ENCODE data around the gene WNT1. TPM values are rescaled to one million over a fixed set of nuclear protein-coding genes. Genes with fewer than 3 reads are reported as not detected.

The WNT1 gene
- polyA plus RNA-seq, 3 donors: 0.33 TPM; not detected in 2

DNA sequence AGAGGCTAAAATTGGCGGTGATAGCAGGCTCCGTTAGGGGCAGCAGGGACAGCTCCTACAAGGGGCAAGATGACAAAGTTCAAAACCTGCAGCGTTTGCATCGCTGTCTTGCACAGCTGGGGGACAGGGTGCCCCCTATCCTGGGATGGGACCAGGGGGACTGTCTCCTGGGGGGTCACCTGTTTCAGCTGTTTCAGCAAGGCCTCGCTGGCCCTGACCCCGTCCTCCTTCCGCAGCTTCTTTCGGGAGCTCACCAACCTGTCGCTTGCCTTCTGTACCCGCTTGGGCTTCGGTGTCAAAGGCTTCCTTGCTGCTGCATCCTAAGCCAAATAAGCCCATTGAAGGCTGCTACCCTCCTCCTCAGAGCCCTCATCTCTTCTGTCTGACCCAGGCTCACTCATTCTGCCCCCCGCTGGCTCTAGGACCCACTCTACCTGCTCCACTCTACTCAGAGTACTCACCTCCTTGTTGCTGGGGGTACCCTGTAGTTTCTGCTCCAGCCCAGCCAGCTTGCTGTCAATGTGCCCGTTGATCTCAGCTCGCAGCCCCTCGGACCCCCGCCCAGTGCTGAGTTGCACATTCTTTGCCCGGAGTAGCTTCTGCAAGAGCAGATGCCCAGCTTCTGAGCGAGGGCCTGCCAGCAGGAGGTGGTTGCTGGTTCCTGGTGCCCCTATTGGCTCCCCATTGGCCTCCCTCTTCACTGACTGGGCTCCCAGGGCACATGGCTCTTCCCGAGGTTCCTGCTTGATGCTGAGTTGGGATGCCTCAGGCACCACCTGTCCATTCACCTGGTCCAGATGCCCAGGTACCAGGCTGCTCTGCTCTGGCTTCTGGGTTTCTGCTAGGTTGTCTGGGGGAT lies 52.8 kb downstream of the WNT1 start:
- Histone ChIP-seq H3K27me3 (ENCODE audit: control insufficient read depth in 2 of 2, insufficient read depth in 2 of 2, low read length in 2 of 2) (no peaks in the 10 kb centered on the region), H4K20me1 (ENCODE audit: insufficient read depth, low read length) (peaks cover 94% of the 10 kb centered on the region), H3K4me1 (ENCODE audit: control insufficient read depth in 1 of 2, insufficient read depth in 2 of 2, low read length in 2 of 2) (no peaks in the 10 kb centered on the region), H3K27ac (ENCODE audit: low read depth in 1 of 2, low read length in 2 of 2) (no peak overlapping the region), H2AFZ (ENCODE audit: insufficient read depth, low read depth, low read length, poor library complexity, severe bottlenecking) (no peak overlapping the region), H3K4me2 (replicated peaks; ENCODE audit: extremely low read depth, low read length, poor library complexity, severe bottlenecking) (no peak overlapping the region), H3K36me3 (replicated peaks in 1 of 2; ENCODE audit: control insufficient read depth in 1 of 2, insufficient read depth in 2 of 2, low read length in 2 of 2) (peaks cover 93 to 100% of the 10 kb centered on the region in 2 donors), H3K9ac (ENCODE audit: insufficient read depth, low read length, poor library complexity, severe bottlenecking) (no peak overlapping the region), H3K79me2 (ENCODE audit: insufficient read depth, low read length) (peaks cover 10% of the 10 kb centered on the region), H3K9me3 (replicated peaks in 1 of 2; ENCODE audit: control insufficient read depth in 1 of 2, insufficient read depth in 1 of 2, low read length in 2 of 2) (no peaks in the 10 kb centered on the region), H3K4me3 (replicated peaks in 1 of 3; ENCODE audit: low read depth in 2 of 3, low read length in 3 of 3) (no peak overlapping the region)
- Mint-ChIP-seq H3K27ac (peak overlapping the region in 3 of 7 donors; percentile 20 to 63 (median 36)), H3K9me3 (no peaks in the 10 kb centered on the region), H3K4me3 (no peak overlapping the region), H3K36me3 (peaks cover 82 to 100% of the 10 kb centered on the region in 2 donors), H3K4me1 (peaks cover 14% of the 10 kb centered on the region), H3K27me3 (ENCODE audit: low read depth in 3 of 3) (peaks cover 0 to 1% (median 0%) of the 10 kb centered on the region in 3 donors)
- intact Hi-C loops (cut with micrococcal nuclease): no loop called here
- TF ChIP-seq, protein P1, sequence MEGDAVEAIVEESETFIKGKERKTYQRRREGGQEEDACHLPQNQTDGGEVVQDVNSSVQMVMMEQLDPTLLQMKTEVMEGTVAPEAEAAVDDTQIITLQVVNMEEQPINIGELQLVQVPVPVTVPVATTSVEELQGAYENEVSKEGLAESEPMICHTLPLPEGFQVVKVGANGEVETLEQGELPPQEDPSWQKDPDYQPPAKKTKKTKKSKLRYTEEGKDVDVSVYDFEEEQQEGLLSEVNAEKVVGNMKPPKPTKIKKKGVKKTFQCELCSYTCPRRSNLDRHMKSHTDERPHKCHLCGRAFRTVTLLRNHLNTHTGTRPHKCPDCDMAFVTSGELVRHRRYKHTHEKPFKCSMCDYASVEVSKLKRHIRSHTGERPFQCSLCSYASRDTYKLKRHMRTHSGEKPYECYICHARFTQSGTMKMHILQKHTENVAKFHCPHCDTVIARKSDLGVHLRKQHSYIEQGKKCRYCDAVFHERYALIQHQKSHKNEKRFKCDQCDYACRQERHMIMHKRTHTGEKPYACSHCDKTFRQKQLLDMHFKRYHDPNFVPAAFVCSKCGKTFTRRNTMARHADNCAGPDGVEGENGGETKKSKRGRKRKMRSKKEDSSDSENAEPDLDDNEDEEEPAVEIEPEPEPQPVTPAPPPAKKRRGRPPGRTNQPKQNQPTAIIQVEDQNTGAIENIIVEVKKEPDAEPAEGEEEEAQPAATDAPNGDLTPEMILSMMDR (IDR thresholded peaks at IDR 0.05): no peak
- WGBS (ENCODE audit: insufficient coverage): 98% methylated on average over 19 of the region's 19 CpGs
- no peak for DNase-seq

DNA sequence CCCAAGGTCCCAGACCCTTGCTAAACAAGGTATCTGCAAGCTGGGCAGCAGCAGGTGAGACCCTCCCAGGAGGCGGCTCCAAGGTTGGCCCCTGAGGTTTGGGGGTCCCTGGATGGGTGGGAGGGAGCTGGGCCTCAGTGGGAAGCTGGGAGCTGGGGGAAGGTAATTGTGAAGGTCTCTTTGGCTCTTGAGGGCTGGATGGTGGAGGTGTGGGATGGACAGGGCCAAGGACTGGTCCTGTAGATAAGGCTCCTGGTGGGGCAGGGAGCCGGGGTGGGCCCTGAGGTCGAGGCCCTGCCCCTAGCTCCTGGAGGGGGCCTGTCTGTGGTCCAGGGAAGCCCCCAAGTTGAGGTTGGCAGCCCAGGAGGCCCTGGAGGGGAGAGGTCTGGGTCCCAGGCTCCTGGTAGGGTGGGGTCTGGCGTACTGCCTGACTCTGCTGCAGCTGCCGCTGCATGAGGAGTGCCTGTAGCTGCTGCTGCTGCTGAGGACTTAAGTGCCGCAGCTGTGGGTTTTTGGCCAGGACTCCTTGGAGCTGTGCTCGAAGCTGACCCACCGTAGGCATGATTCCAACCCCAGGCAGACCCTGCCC lies 53.5 kb downstream of the WNT1 start:
- Mint-ChIP-seq H3K4me3 (no peak overlapping the region), H3K36me3 (peaks cover 80 to 100% of the 10 kb centered on the region in 2 donors), H3K4me1 (peaks cover 14% of the 10 kb centered on the region), H3K9me3 (no peaks in the 10 kb centered on the region), H3K27ac (peak overlapping the region in 1 of 7 donors; percentile 36), H3K27me3 (ENCODE audit: low read depth in 3 of 3) (peaks cover 0 to 1% (median 0%) of the 10 kb centered on the region in 3 donors)
- intact Hi-C loops (cut with micrococcal nuclease): no loop called here
- Histone ChIP-seq H3K9me3 (replicated peaks in 1 of 2; ENCODE audit: control insufficient read depth in 1 of 2, insufficient read depth in 1 of 2, low read length in 2 of 2) (no peaks in the 10 kb centered on the region), H3K4me2 (replicated peaks; ENCODE audit: extremely low read depth, low read length, poor library complexity, severe bottlenecking) (no peak overlapping the region), H3K36me3 (replicated peaks in 1 of 2; ENCODE audit: control insufficient read depth in 1 of 2, insufficient read depth in 2 of 2, low read length in 2 of 2) (peaks cover 88 to 99% of the 10 kb centered on the region in 2 donors), H3K27ac (ENCODE audit: low read depth in 1 of 2, low read length in 2 of 2) (peak overlapping the region in 1 of 2 donors; percentile 14), H2AFZ (ENCODE audit: insufficient read depth, low read depth, low read length, poor library complexity, severe bottlenecking) (no peak overlapping the region), H4K20me1 (ENCODE audit: insufficient read depth, low read length) (peaks cover 94% of the 10 kb centered on the region), H3K4me1 (ENCODE audit: control insufficient read depth in 1 of 2, insufficient read depth in 2 of 2, low read length in 2 of 2) (no peaks in the 10 kb centered on the region), H3K27me3 (ENCODE audit: control insufficient read depth in 2 of 2, insufficient read depth in 2 of 2, low read length in 2 of 2) (no peaks in the 10 kb centered on the region), H3K79me2 (ENCODE audit: insufficient read depth, low read length) (peaks cover 4% of the 10 kb centered on the region), H3K9ac (ENCODE audit: insufficient read depth, low read length, poor library complexity, severe bottlenecking) (no peak overlapping the region), H3K4me3 (replicated peaks in 1 of 3; ENCODE audit: low read depth in 2 of 3, low read length in 3 of 3) (no peak overlapping the region)
- TF ChIP-seq, protein P1 (IDR thresholded peaks at IDR 0.05): no peak
- 99% methylated on average over 6 of the region's 8 CpGs for WGBS (ENCODE audit: insufficient coverage)
- no peak for DNase-seq

Small RNA genes lying within 50 kb of the gene (small RNA-seq; reads per million reads assigned to genes)
- not detected for gene RNU6-940P (ENCODE audit: insufficient read length, low read depth)

Other genes starting within 250 kb of the WNT1 start
- gene ADCY6, start 189.2 kb upstream of the WNT1 start, polyA plus RNA-seq: under 1 TPM in 2 of 3 donors, not detected in 1; 0.03 to 0.29 TPM
- gene CACNB3, start 159.8 kb upstream of the WNT1 start, polyA plus RNA-seq: 1 to 10 TPM in 2 of 3 donors, under 1 TPM in 1; 0.84 to 6.3 (median 1.5) TPM
- 10 to 100 TPM; 21.4 to 63.8 (median 28.4) TPM for gene DDX23, start 126.2 kb upstream of the WNT1 start, polyA plus RNA-seq
- under 1 TPM in 2 of 3 donors, not detected in 1; 0.40 to 0.49 TPM for gene RND1, start 112.5 kb upstream of the WNT1 start, polyA plus RNA-seq
- gene FKBP11, start 52.8 kb upstream of the WNT1 start, polyA plus RNA-seq: 10 to 100 TPM in 1 of 3 donors, 1 to 10 TPM in 2; 1.5 to 15.2 (median 2.2) TPM
- 10 to 100 TPM; 56.5 to 88.5 (median 58.4) TPM for gene ARF3, start 20.8 kb upstream of the WNT1 start, polyA plus RNA-seq
- gene WNT10B, start 6.6 kb upstream of the WNT1 start, polyA plus RNA-seq: under 1 TPM in 1 of 3 donors, not detected in 2; 0.23 TPM
- gene DDN, start 21.1 kb downstream of the WNT1 start, polyA plus RNA-seq: under 1 TPM in 1 of 3 donors, not detected in 2; 0.27 TPM
- 10 to 100 TPM; 35.9 to 58.9 (median 50.1) TPM for gene PRKAG1, start 40.5 kb downstream of the WNT1 start, polyA plus RNA-seq
- 10 to 100 TPM in 1 of 3 donors, 1 to 10 TPM in 2; 1.2 to 66.9 (median 2.7) TPM for gene KMT2D, start 82.5 kb downstream of the WNT1 start, polyA plus RNA-seq
- gene RHEBL1, start 91.7 kb downstream of the WNT1 start, polyA plus RNA-seq: under 1 TPM; 0.17 to 0.96 (median 0.50) TPM
- not detected for gene DHH, start 116.5 kb downstream of the WNT1 start, polyA plus RNA-seq
- gene LMBR1L, start 132.5 kb downstream of the WNT1 start, polyA plus RNA-seq: 100 to 1,000 TPM in 1 of 3 donors, 10 to 100 TPM in 2; 22.0 to 104 (median 25.9) TPM
- gene TUBA1B, start 153.1 kb downstream of the WNT1 start, polyA plus RNA-seq: 100 to 1,000 TPM; 481 to 538 (median 528) TPM
- gene TUBA1A, start 210.8 kb downstream of the WNT1 start, polyA plus RNA-seq: 1,000 to 10,000 TPM in 1 of 3 donors, 100 to 1,000 TPM in 2; 859 to 1,779 (median 946) TPM